GM12801 (cell line): Measurements from ENCODE around the gene MTOR.

Experiments used
- CTCF ChIP-seq: IDR thresholded peaks from one replicate; pipeline ENCODE4 v1.5.1; 2011; ENCODE audit warnings: control low read depth; ENCODE audit not compliant: insufficient read length; ENCODE audit errors: extremely low read depth

Gene MTOR

GRCh38 chr1:11194407-11195176, 67.8 kb downstream of the MTOR start:
- TF ChIP-seq CTCF, result no peak

- TF ChIP-seq CTCF, result no peak
These were observed 69.0 kb downstream of the MTOR start for GRCh38 chr1:11193376-11193775.

- no peak for TF ChIP-seq CTCF
These were observed 73.4 kb downstream of the MTOR start, which contains the start of gene ANGPTL7 for GRCh38 chr1:11188858-11189451. Gene ANGPTL7 (plus strand): TSS chr1:11189355. CDS start chr1:11189580, 225 bp downstream.

GRCh38 chr1:11188381-11188780, 74.0 kb downstream of the MTOR start:
- TF ChIP-seq CTCF, result no peak

GRCh38 chr1:11187931-11188330, 74.4 kb downstream of the MTOR start:
- TF ChIP-seq CTCF, result no peak

- no peak for TF ChIP-seq CTCF
These were observed 74.9 kb downstream of the MTOR start for GRCh38 chr1:11187494-11187893.

- TF ChIP-seq CTCF, result no peak
These were observed 75.4 kb downstream of the MTOR start for GRCh38 chr1:11187000-11187399.
